Caco-2 (cell line): Measurements from ENCODE around the gene DLL4. TPM values are rescaled to one million over a fixed set of nuclear protein-coding genes. Genes with fewer than 3 reads are reported as not detected.

ENCODE experiments used
- BruUV-seq: library from RNA; stranded (reverse); fragments of 400-500 nt; replicated peaks from 2 replicates; lab custom pipeline; 2021; lab: Mats Ljungman, UMichigan
- CTCF ChIA-PET: fragments of 300-600 bp; sonication (Branson Sonifier 250); formaldehyde crosslinking; loops from one replicate; lab custom pipeline; 2022; ENCODE audit warnings: antibody characterized with exemption; lab: Charles Lee
- POLR2A ChIA-PET: fragments of 300-600 bp; sonication (Branson Sonifier 250); formaldehyde crosslinking; loops from one replicate; lab custom pipeline; 2022; ENCODE audit warnings: antibody characterized with exemption; lab: Charles Lee
- DNase-seq, 2 experiments: peaks; one replicate each; pipeline versions ENCODE4 v3.0.0 to v3.0.0-alpha.2; 2020 to 2022
- H3K27me3 ChIP-seq: replicated peaks from 2 replicates; pipeline ENCODE4 v1.6.0; 2011; ENCODE audit warnings: low read length; ENCODE audit not compliant: control insufficient read depth, insufficient read depth
- H3K36me3 ChIP-seq: 2 replicates; pipeline ENCODE4 v1.5.1; 2011; ENCODE audit warnings: low read length; ENCODE audit not compliant: control insufficient read depth, insufficient read depth
- H3K4me1 ChIP-seq: fragments of 250-450 bp; sonication (Bioruptor Pico); 2 replicates; pipeline ENCODE4 v1.5.1; 2020; ENCODE audit warnings: mild to moderate bottlenecking
- H3K4me3 ChIP-seq: 2 replicates; pipeline ENCODE4 v1.5.1; 2011; ENCODE audit warnings: low read depth, mild to moderate bottlenecking, control low read depth, low read length
- H3K9me3 ChIP-seq: fragments of 250-450 bp; sonication (Bioruptor Pico); 2 replicates; pipeline ENCODE4 v1.5.1; 2020; ENCODE audit warnings: mild to moderate bottlenecking, moderate library complexity
- H3K27ac Mint-ChIP-seq: one replicate; pipeline ENCODE4 v1.8.0; 2022; ENCODE audit warnings: mixed read lengths; ENCODE audit not compliant: unreplicated experiment
- H3K27me3 Mint-ChIP-seq: one replicate; pipeline ENCODE4 v1.8.0; 2022; ENCODE audit warnings: mixed read lengths; ENCODE audit not compliant: insufficient read depth, unreplicated experiment
- H3K36me3 Mint-ChIP-seq: one replicate; pipeline ENCODE4 v1.8.0; 2022; ENCODE audit warnings: mild to moderate bottlenecking, mixed read lengths; ENCODE audit not compliant: insufficient read depth, unreplicated experiment
- H3K4me1 Mint-ChIP-seq: one replicate; pipeline ENCODE4 v1.8.0; 2022; ENCODE audit warnings: low read depth, mixed read lengths; ENCODE audit not compliant: unreplicated experiment
- H3K4me3 Mint-ChIP-seq: one replicate; pipeline ENCODE4 v1.8.0; 2022; ENCODE audit warnings: mild to moderate bottlenecking, moderate library complexity, mixed read lengths; ENCODE audit not compliant: unreplicated experiment
- H3K9me3 Mint-ChIP-seq: one replicate; pipeline ENCODE4 v1.8.0; 2022; ENCODE audit warnings: mixed read lengths; ENCODE audit not compliant: unreplicated experiment
- CTCF ChIP-seq, 2 experiments: fragments of 200-600 bp in 1 of 2; IDR thresholded peaks; 1 replicate in 1 of 2; 2 replicates in 1 of 2; pipeline versions ENCODE4 v1.5.1 to v1.8.0; 2011 to 2022; ENCODE audit warnings: antibody characterized with exemption in 1 of 2, control low read depth in 1 of 2, inconsistent platforms in 1 of 2, low read depth in 1 of 2, low read length in 1 of 2, mild to moderate bottlenecking in 1 of 2, moderate library complexity in 1 of 2; ENCODE audit not compliant: insufficient read depth in 1 of 2, severe bottlenecking in 1 of 2, unreplicated experiment in 1 of 2
- intact Hi-C: fragments of 100-400 bp; cut with micrococcal nuclease; formaldehyde crosslinking; loops from one replicate; pipeline ENCODE4 v1.10.0; 2022; ENCODE audit not compliant: unreplicated experiment
- total RNA-seq: library from RNA; stranded (reverse); gene quantifications from 2 replicates; pipeline ENCODE4 v1.2.3, GENCODE V29; 2022

The DLL4 gene
- total RNA-seq, 1 experiment from 2014 or later = 3.4 TPM

DNA sequence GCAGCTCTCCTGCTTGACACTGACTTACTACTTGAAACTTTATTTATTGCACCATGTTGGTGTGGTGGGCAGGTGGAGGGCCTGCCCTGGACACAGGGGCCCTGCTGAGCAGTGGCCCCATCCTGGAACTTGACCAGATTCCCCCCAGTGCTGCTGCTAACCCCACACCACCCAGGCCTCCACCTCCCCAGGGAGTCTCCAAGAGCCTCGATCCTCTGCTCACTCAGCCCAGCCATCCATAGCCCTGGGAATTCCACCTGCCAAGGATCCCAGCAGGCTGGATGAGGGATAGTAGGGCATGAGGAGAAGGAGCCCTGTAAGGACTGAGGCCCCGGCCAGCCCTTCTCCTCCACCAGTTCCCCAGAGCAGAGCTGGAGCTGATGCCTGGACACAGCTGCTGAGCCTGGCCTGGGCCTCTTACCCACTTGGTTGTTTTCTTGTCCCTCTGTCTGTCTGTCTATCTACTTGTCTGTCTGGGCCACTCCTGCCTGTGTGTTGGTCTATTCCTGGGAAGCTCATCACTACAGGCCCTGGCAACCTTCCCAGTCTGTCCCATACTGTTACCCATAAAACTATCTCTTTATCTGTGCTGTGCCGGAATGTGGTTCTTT, 26.9 kb downstream of the DLL4 start:
- DNase-seq = no peak
- H3K4me3 ChIP-seq = no peak overlapping the region
- no TSS peak for BruUV-seq
- Mint-ChIP-seq H3K27me3 (no peaks in the 10 kb centered on the region), H3K36me3 (peaks cover 74% of the 10 kb centered on the region), H3K27ac (no peak overlapping the region), H3K4me3 (peak overlapping the region; percentile 67), H3K4me1 (peaks cover 24% of the 10 kb centered on the region), H3K9me3 (no peaks in the 10 kb centered on the region)
- H3K36me3 ChIP-seq = no peaks in the 10 kb centered on the region
- no peaks in the 10 kb centered on the region for H3K27me3 ChIP-seq
- no peaks in the 10 kb centered on the region for H3K9me3 ChIP-seq
- TF ChIP-seq CTCF (IDR thresholded peaks at IDR 0.05; ENCODE audit: insufficient read depth in 1 of 2, low read depth in 1 of 2, low read length in 1 of 2, severe bottlenecking in 1 of 2, unreplicated experiment in 1 of 2) = no peak
- CTCF ChIA-PET = interaction anchor here (0.6 kb wide), 1 partner anchor 118 kb away, joined by 3 read pairs; no protein-coding TSS in a partner anchor
- intact Hi-C loops = no loop called here
- POLR2A ChIA-PET = interaction anchor here (0.6 to 0.9 kb wide), 2 partner anchors 26 to 516 kb away, joined by 6 to 7 read pairs; no protein-coding TSS in a partner anchor
- H3K4me1 ChIP-seq = no peaks in the 10 kb centered on the region

GRCh38 chr15:40956541-40956982, 27.4 kb downstream of the DLL4 start:
- Mint-ChIP-seq H3K27ac (no peak overlapping the region), H3K27me3 (no peaks in the 10 kb centered on the region), H3K4me3 (peak overlapping the region; percentile 67), H3K9me3 (no peaks in the 10 kb centered on the region), H3K36me3 (peaks cover 74% of the 10 kb centered on the region), H3K4me1 (peaks cover 22% of the 10 kb centered on the region)
- DNase-seq = no peak
- Histone ChIP-seq H3K9me3 (no peaks in the 10 kb centered on the region), H3K36me3 (no peaks in the 10 kb centered on the region), H3K4me3 (no peak overlapping the region), H3K27me3 (no peaks in the 10 kb centered on the region), H3K4me1 (no peaks in the 10 kb centered on the region)
- ChIA-PET CTCF (interaction anchor here (1.1 kb wide), 1 partner anchor 50 kb away, joined by 3 read pairs; no protein-coding TSS in a partner anchor), POLR2A (interaction anchor here (0.9 kb wide), 1 partner anchor 26 kb away, joined by 7 read pairs; no protein-coding TSS in a partner anchor)
- TF ChIP-seq CTCF (IDR thresholded peaks at IDR 0.05; ENCODE audit: insufficient read depth in 1 of 2, low read depth in 1 of 2, low read length in 1 of 2, severe bottlenecking in 1 of 2, unreplicated experiment in 1 of 2) = no peak
- no TSS peak for BruUV-seq
- intact Hi-C loops = no loop called here

DNA sequence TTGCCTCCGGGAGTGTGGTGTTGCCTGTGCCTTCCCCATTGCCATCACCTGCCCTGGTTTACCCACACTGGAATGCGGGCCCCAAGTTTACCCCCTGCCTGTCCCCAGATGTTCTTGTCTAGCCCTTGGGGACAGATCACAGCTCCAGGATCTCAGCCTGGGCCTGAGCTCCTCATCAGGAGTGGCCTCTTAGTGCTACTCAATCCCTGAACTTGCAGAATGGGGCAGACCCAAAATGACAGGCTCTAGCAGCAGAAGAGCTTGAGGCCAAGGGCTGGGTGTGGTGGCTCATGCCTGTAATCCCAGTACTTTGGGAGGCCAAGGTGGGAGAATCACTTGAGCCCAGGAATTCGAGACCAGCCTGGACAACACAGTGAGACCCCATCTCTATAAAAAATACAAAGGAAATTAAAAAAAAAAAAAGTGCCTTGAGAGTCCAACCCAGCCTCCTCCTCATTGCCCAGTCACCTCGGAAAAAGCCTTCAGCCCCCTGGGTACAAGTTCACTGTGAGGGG, 28.0 kb downstream of the DLL4 start:
- no TSS peak for BruUV-seq
- no peaks in the 10 kb centered on the region for H3K36me3 ChIP-seq
- no peaks in the 10 kb centered on the region for H3K9me3 ChIP-seq
- Mint-ChIP-seq H3K36me3 (peaks cover 74% of the 10 kb centered on the region), H3K27me3 (no peaks in the 10 kb centered on the region), H3K9me3 (no peaks in the 10 kb centered on the region), H3K4me3 (no peak overlapping the region), H3K27ac (no peak overlapping the region), H3K4me1 (peaks cover 17% of the 10 kb centered on the region)
- DNase-seq = no peak
- H3K4me3 ChIP-seq = no peak overlapping the region
- H3K4me1 ChIP-seq = no peaks in the 10 kb centered on the region
- POLR2A ChIA-PET = interaction anchor here (0.9 kb wide), 1 partner anchor 27 kb away, joined by 7 read pairs; no protein-coding TSS in a partner anchor
- CTCF ChIA-PET = interaction anchor here (1.1 kb wide), 1 partner anchor 51 kb away, joined by 3 read pairs; no protein-coding TSS in a partner anchor
- no peaks in the 10 kb centered on the region for H3K27me3 ChIP-seq
- TF ChIP-seq CTCF (IDR thresholded peaks at IDR 0.05; ENCODE audit: insufficient read depth in 1 of 2, low read depth in 1 of 2, low read length in 1 of 2, severe bottlenecking in 1 of 2, unreplicated experiment in 1 of 2) = no peak
- intact Hi-C loops = no loop called here
